GM18520 (cell line): ENCODE measurements around the gene CCDC85C.

Source experiments
- ATAC-seq: cut with Tn5 transposase; IDR thresholded peaks from one replicate; pipeline ENCODE4 v1.9.1; 2021; ENCODE audit not compliant: unreplicated experiment

CCDC85C gene

GRCh38 chr14:99574099-99574880, 29.7 kb downstream of the CCDC85C start:
- no peak for ATAC-seq

GRCh38 chr14:99573436-99574098, 30.4 kb downstream of the CCDC85C start:
- no peak for ATAC-seq

DNA sequence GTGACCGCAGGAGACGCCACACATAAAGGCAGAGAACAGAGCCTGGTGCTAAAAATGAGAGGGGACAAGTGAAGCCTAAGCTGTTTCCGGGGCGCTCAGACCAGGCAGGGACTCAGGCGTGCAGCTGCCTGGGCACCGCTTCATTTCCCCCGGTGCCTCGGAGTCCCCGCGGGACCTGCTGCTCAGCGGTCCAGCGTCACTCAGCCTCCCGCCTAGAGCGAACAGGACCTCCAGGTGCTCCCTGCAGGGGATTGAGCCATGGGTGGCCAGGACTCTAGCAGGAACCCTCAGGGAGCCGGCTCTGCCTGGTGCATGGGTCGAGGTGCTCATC, 31.0 kb downstream of the CCDC85C start:
- ATAC-seq = no peak

- no peak for ATAC-seq
Measured at GRCh38 chr14:99572173-99572999, 31.6 kb downstream of the CCDC85C start.

DNA sequence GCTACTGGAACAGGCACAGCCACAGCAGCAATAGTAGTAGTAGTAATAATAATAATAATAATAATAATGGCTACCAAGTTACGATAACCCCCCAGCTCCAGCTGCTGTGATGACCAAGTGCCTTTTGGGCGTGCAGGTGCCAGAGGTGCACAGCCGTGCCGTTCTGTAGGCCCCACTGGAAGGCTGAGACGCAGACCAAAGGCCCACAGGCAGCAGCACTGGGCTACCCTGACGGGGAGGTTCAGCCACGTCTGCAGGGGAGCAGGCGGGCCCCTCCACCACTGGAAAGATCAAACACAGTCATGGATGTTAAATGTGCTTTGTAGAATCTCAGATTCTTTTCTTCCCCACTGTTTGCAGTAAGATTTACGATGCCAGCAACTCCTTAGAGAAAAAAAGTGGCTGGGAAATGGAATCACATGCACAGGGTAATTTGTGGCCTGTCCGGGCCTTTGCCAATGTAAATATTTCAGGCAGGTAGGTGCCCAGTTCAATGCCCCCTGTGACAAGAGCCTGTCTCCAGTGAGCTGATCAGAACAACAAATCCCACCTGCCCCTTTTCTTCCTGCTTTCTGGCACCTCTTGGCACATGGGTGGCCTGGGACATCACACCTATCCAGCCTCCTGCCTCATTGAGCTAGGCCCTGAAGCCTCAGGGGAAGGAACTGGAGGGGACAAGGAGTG, 32.6 kb downstream of the CCDC85C start:
- no peak for ATAC-seq

DNA sequence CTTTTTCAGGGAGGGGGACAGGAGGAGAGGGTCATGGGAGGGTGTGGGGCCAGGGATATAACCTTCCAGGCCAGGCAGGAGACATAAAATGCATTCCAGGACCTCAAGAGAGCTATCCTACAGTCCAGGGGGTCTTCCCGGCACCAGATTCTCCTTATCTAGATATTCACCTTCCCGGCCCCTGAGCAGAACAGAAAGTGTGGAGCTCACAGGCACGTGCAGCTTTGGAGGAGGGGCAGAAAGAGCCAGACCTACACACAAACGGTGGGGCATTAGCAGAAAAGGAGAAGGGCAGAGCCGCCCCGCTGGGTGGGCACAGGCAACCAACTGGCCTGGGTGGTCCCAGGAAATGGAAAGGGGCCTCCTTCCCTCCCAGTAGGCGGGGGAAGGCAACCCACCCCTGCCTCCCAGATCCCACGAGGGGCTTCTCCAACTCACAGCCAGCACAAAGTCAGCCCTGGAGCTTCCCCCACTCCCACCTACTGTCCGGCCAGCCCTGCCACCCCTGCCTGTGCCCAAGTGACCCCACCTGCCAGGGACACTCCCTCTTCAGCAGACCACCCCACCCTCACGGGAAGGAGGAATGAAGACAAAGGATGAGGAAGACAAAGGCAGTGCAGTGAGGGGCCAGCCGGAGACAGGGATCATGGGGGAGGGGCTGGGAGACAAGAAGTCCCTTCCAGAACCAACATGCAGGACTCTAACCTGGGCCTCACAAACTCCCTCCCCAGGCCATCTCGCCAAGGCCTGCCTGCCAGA, 33.3 kb downstream of the CCDC85C start:
- ATAC-seq = no peak

DNA sequence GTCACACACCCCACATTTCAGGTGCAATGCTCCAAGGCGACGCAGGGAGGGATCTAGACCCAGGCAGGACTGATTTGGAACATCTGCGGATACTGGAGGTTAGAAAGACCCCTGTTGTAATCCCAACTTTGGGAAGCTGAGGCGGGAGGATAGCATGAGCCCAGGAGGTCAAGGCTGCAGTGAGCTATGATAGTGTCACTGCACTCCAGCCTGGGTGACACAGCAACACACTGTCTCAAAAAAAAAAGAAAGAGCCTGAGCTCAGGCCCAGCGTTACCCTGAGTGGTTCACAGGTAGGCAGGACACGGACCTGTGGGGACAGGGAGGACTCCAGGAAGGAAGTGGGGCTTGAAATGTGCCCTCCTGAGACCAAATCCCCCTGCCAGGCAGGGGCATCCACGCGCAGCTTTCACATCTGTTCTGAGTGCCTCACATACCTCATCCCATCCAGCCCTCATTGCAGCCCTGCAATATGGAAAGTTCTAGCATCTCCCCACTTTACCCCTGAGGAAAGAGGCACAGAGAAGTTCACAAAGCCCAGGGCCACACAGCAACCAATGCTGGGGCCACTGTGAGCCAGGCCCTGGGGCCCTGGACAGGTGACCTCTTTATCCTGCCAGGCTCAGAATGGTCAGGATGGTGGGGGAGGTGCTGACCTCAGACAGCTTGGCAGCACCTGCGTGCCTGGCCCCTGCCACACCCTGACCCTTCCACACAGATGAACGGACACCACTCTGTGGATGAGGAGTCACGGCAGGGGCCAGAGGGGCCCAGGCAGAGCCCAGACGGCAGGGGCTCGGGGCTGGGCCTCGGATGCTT, 34.1 kb downstream of the CCDC85C start:
- no peak for ATAC-seq

DNA sequence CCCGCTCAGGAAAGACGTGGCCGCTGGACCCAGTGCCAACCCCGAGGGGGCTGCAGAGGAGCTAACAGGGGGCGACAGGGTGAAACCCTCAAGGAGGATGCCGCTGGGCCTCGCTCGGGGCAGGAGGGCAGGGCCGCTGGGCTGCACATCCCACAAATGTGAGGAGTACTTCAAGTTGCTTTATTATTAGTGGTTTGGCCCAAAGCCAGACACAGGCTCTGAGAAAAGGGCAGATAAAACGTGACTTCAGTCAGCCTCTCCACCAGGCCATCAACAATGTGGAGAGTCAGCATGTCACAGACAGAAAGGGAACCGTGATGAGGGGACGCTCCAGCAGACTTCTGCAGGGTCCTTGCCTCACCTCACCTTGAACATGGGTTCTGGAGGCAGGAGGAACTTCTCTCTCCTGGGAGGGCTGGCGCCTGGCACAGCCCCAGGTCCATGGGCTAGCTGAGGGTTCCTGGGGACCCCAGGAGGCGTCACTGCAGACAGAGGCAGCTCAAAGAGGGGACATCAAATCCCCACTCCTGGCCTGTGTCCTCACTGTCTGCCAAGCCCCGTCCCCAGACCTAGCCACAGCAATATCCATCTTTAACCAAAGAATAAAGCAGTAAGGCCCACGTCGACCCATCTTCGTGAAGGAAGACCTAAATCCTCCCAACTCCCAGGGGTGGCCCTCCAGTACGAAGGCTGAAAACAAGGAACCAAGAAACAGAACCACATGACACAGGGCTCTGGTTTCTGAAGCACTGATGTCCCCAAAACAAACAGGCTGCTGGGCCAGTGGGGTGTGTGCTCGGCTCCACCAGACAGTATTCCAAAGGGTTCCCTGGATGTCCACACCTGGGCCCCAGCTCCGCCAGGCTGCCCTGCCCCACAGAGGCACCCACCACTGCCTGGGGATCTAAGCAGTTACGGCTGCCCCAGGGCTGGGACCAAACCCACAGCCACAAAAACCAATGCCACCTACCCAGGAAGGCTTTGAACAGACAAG, 35.1 kb downstream of the CCDC85C start:
- no peak for ATAC-seq

GRCh38 chr14:99566390-99567354, 37.3 kb downstream of the CCDC85C start:
- ATAC-seq = no peak

GRCh38 chr14:99566009-99566389, 38.0 kb downstream of the CCDC85C start:
- ATAC-seq = no peak

DNA sequence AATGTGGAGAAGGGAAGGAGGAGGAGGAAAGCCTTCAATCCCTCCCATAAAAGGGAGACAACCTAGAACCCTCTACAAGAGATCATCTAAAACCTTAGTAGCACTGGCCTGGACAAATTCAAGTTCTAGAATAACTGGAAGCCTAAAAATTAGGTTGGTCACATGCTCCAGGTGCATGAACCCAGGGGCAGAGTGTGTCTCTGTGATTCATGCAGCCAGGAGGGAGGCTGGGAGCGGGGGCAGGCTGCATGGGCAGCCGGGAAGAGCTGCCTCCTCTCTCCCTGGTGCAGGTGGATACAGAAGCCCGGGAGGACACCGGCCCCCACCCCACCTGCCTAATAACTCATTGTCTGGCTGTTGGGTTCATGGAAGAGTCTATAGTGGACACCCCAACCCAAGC, 38.6 kb downstream of the CCDC85C start:
- no peak for ATAC-seq

- ATAC-seq = no peak
Measured at GRCh38 chr14:99564926-99565259, 39.1 kb downstream of the CCDC85C start.

GRCh38 chr14:99564256-99564925, 39.6 kb downstream of the CCDC85C start:
- no peak for ATAC-seq

- no peak for ATAC-seq
Measured at GRCh38 chr14:99563749-99564129, 40.3 kb downstream of the CCDC85C start.

DNA sequence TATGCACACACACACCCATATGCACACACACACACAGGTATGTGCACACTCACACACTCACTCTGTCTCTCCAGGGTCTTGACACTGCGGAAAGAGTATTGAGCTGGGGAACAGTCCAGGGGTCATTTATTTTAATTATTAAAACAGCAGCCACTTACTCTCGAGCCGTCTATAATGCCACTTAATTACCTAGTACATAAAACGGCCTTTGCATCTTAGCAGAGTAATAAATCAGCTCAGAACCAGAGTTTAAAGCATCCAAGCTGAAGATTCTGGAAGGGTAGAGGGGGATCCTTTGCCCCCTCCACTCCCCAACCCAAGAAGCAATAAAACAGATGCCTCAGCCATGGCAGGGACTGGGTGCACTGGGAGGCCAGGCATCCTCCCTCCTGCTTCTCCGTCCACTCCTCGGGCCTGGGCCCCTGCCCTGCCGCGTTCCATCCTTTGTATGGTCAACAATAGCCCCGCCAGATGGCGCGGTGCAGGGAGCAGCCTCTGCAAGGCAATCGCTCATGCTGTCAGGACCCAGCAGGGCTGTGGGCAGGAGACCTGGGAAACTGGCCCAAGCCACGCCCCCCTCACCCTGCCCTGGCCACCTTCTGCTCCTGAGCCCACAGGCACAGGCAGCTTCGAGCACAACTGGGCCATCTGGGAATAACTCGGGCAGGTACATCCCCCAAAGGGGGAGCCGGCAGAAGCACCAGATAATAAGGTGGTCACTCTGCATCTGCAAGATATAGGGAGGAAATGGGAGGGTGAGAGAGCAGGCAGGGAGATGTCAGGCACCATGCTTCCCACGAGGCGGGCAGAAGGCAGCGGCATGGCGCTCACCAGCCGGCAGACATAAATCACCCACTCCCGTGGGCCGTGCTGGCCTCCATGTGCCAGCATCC, 40.9 kb downstream of the CCDC85C start:
- no peak for ATAC-seq

- ATAC-seq = no peak
Measured at GRCh38 chr14:99561864-99562263, 42.1 kb downstream of the CCDC85C start.
